Ishikawa (cell line): Measurements from ENCODE around the gene ENO3.

Experiments
- CEBPB ChIP-seq: IDR thresholded peaks from 2 replicates; pipeline ENCODE4 v1.6.1; 2012
- EP300 ChIP-seq: IDR thresholded peaks from 2 replicates; pipeline ENCODE4 v1.6.1; 2012; ENCODE audit warnings: borderline replicate concordance
- MAX ChIP-seq: IDR thresholded peaks from 2 replicates; pipeline ENCODE4 v1.6.1; 2012
- NFIC ChIP-seq: IDR thresholded peaks from 2 replicates; pipeline ENCODE4 v1.6.1; 2012
- RAD21 ChIP-seq: IDR thresholded peaks from 2 replicates; pipeline ENCODE4 v1.6.1; 2012; ENCODE audit warnings: low read depth
- REST ChIP-seq: IDR thresholded peaks from 2 replicates; pipeline ENCODE4 v1.6.1; 2012; ENCODE audit warnings: low read depth, mild to moderate bottlenecking
- TEAD4 ChIP-seq: IDR thresholded peaks from 2 replicates; pipeline ENCODE4 v1.6.1; 2012
- YY1 ChIP-seq: IDR thresholded peaks from 2 replicates; pipeline ENCODE4 v1.6.1; 2012; ENCODE audit warnings: low read depth

- TF ChIP-seq TEAD4: no peak
- no peak for TF ChIP-seq CEBPB
- no peak for TF ChIP-seq EP300
- TF ChIP-seq REST: no peak
- TF ChIP-seq MAX: no peak
- no peak for TF ChIP-seq NFIC
- no peak for TF ChIP-seq RAD21
- TF ChIP-seq YY1: no peak
Observed at GRCh38 chr17:4971826-4972225, 20.9 kb downstream of the ENO3 start.
